Measurements from ENCODE around the gene CATSPERE. TPM values are rescaled to one million over a fixed set of nuclear protein-coding genes. Genes with fewer than 3 reads are reported as not detected.

The CATSPERE gene
- total and polyA plus RNA-seq, 2 of the 8 experiments (the other 6 are each of a cell fraction or from before 2014, with no cell fraction given): 0.05 to 0.45 TPM

GRCh38 chr1:244442850-244443249 lies 18.2 kb upstream of the CATSPERE start (continued):
- TF ChIP-seq, protein P1, sequence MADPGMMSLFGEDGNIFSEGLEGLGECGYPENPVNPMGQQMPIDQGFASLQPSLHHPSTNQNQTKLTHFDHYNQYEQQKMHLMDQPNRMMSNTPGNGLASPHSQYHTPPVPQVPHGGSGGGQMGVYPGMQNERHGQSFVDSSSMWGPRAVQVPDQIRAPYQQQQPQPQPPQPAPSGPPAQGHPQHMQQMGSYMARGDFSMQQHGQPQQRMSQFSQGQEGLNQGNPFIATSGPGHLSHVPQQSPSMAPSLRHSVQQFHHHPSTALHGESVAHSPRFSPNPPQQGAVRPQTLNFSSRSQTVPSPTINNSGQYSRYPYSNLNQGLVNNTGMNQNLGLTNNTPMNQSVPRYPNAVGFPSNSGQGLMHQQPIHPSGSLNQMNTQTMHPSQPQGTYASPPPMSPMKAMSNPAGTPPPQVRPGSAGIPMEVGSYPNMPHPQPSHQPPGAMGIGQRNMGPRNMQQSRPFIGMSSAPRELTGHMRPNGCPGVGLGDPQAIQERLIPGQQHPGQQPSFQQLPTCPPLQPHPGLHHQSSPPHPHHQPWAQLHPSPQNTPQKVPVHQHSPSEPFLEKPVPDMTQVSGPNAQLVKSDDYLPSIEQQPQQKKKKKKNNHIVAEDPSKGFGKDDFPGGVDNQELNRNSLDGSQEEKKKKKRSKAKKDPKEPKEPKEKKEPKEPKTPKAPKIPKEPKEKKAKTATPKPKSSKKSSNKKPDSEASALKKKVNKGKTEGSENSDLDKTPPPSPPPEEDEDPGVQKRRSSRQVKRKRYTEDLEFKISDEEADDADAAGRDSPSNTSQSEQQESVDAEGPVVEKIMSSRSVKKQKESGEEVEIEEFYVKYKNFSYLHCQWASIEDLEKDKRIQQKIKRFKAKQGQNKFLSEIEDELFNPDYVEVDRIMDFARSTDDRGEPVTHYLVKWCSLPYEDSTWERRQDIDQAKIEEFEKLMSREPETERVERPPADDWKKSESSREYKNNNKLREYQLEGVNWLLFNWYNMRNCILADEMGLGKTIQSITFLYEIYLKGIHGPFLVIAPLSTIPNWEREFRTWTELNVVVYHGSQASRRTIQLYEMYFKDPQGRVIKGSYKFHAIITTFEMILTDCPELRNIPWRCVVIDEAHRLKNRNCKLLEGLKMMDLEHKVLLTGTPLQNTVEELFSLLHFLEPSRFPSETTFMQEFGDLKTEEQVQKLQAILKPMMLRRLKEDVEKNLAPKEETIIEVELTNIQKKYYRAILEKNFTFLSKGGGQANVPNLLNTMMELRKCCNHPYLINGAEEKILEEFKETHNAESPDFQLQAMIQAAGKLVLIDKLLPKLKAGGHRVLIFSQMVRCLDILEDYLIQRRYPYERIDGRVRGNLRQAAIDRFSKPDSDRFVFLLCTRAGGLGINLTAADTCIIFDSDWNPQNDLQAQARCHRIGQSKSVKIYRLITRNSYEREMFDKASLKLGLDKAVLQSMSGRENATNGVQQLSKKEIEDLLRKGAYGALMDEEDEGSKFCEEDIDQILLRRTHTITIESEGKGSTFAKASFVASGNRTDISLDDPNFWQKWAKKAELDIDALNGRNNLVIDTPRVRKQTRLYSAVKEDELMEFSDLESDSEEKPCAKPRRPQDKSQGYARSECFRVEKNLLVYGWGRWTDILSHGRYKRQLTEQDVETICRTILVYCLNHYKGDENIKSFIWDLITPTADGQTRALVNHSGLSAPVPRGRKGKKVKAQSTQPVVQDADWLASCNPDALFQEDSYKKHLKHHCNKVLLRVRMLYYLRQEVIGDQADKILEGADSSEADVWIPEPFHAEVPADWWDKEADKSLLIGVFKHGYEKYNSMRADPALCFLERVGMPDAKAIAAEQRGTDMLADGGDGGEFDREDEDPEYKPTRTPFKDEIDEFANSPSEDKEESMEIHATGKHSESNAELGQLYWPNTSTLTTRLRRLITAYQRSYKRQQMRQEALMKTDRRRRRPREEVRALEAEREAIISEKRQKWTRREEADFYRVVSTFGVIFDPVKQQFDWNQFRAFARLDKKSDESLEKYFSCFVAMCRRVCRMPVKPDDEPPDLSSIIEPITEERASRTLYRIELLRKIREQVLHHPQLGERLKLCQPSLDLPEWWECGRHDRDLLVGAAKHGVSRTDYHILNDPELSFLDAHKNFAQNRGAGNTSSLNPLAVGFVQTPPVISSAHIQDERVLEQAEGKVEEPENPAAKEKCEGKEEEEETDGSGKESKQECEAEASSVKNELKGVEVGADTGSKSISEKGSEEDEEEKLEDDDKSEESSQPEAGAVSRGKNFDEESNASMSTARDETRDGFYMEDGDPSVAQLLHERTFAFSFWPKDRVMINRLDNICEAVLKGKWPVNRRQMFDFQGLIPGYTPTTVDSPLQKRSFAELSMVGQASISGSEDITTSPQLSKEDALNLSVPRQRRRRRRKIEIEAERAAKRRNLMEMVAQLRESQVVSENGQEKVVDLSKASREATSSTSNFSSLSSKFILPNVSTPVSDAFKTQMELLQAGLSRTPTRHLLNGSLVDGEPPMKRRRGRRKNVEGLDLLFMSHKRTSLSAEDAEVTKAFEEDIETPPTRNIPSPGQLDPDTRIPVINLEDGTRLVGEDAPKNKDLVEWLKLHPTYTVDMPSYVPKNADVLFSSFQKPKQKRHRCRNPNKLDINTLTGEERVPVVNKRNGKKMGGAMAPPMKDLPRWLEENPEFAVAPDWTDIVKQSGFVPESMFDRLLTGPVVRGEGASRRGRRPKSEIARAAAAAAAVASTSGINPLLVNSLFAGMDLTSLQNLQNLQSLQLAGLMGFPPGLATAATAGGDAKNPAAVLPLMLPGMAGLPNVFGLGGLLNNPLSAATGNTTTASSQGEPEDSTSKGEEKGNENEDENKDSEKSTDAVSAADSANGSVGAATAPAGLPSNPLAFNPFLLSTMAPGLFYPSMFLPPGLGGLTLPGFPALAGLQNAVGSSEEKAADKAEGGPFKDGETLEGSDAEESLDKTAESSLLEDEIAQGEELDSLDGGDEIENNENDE (IDR thresholded peaks at IDR 0.05; ENCODE audit: insufficient replicate concordance, low read length): no peak
- TF ChIP-seq SIN3A (conservative IDR thresholded peaks at IDR 0.05 in 1 of 2, IDR thresholded peaks at IDR 0.05 in 1 of 2; ENCODE audit: low read depth in 1 of 2, low read length in 2 of 2) (no peak), ATF2 (IDR thresholded peaks at IDR 0.05; ENCODE audit: low read length) (no peak), GABPA (IDR thresholded peaks at IDR 0.05; ENCODE audit: borderline replicate concordance, insufficient read depth, low read length) (no peak), JUND (IDR thresholded peaks at IDR 0.05; ENCODE audit: low read length) (no peak), POLR2AphosphoS5 (IDR thresholded peaks at IDR 0.05; ENCODE audit: low read depth, low read length) (no peak), PHF8 (conservative IDR thresholded peaks at IDR 0.05; ENCODE audit: low read depth, low read length) (no peak), NANOG (IDR thresholded peaks at IDR 0.05; ENCODE audit: insufficient read depth, low read depth, low read length, poor library complexity, severe bottlenecking) (no peak), CBX5 (IDR thresholded peaks at IDR 0.05; ENCODE audit: low read depth, low read length) (no peak), ZNF274 (IDR thresholded peaks at IDR 0.05; ENCODE audit: borderline replicate concordance, extremely low read depth, low read length) (no peak)
